NCI-H1417 (cell line): Measurements from ENCODE around the gene KANK2.

Experiments used
- DNase-seq, 3 experiments: peaks; one replicate each; lab custom pipeline; 2025; lab: John Stamatoyannopoulos, UW

KANK2 gene

DNA sequence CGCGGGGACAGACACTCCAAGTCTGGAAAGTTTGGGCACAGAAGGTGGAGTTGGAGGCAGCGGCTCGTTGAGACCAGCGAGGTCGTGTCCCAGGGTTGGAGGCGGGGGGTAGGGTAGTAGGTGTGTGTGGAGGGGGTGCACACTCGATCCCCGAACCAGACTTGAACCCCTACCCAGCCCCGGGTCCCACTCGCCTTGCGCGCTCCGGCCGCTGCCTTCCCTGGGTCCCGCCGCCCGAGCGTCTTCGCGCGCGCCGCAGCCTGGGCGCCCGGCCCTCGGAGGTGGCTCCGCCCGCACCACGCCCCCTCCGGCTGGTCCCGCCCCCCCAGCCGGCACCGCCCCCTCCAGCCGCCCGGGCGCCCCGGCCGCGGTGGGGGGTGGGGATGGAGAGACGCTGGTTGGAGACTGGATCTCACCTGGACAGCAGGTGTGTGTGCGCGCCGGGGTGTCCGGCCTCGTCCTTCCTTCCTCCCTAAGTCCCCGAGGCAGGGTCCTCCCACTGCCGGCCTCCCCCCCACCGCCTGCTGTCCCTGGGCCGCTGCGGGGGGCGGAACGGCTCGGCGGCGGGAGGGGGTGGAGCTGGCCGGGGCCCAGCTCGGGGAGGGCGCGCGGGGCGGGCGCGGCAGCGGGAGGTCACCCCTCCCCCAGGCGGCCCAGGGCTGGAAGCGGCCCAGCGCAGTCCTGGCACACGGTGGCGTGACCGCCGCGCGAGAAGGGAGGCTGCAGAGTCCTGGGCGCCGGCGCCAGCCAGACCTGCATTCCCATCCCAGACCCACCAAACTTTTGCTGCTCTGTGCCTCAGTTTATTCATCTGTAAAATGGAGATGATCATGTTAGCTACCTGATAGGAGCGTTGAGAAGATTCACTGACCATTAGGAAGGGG is at the start of gene KANK2:
TSS of gene KANK2 (minus strand) at position 255 of the 884 bp plus-strand sequence. CDS start 3,034 bp downstream, outside the sequence.
- peak; percentile 78 to 97 (median 97) for DNase-seq

GRCh38 chr19:11246941-11247340 is 49.6 kb upstream of the KANK2 start:
- DNase-seq, result no peak

GRCh38 chr19:11244846-11245589 is 47.7 kb upstream of the KANK2 start:
- DNase-seq, result no peak

- no peak for DNase-seq
These were observed 46.4 kb upstream of the KANK2 start for GRCh38 chr19:11243798-11244169.

GRCh38 chr19:11242864-11243797 is 45.8 kb upstream of the KANK2 start:
- peak; percentile 63 to 84 (median 65) for DNase-seq

- no peak for DNase-seq
These were observed 44.7 kb upstream of the KANK2 start for GRCh38 chr19:11242025-11242424.

DNA sequence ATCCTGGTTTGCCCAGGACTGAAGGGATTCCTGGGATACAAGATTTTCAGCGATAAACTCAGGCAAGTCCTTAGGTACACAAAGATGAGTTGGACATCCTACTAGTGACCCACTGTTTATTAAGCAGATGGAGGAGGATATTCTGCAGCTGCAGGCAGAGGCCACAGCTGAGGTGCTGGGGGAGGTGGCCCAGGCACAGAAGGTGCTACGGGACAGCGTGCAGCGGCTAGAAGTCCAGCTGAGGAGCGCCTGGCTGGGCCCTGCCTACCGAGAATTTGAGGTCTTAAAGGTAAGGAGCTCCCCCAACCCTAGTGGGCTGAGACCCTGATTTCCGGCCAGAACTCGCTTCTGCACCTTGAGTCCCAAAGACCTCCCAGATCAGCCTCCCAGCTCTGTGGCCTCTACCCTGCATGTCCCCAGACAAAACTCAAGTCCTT is 42.7 kb upstream of the KANK2 start:
- no peak for DNase-seq

DNA sequence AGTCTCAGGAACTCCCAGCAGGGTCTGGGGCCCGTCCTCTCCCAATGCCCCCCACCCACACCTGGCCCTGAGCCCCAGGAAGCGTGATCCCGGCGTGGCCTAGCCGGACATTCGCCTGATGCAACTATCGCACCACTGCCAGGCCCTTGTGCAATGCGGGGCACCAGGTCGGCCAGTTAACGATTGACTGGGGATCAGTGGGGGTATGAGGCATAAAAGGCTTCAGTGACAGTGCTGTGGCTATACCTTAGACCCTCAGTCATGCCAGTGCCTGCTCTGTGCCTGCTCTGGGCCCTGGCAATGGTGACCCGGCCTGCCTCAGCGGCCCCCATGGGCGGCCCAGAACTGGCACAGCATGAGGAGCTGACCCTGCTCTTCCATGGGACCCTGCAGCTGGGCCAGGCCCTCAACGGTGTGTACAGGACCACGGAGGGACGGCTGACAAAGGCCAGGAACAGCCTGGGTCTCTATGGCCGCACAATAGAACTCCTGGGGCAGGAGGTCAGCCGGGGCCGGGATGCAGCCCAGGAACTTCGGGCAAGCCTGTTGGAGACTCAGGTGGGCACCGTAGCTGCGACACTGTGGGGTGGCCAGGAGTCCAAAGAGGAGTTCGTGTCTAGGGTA is 42.1 kb upstream of the KANK2 start, which contains the start of gene ANGPTL8:
TSS of gene ANGPTL8 (plus strand) at position 243 of the 624 bp plus-strand sequence. CDS start at position 262, 19 bp downstream.
- no peak for DNase-seq

DNA sequence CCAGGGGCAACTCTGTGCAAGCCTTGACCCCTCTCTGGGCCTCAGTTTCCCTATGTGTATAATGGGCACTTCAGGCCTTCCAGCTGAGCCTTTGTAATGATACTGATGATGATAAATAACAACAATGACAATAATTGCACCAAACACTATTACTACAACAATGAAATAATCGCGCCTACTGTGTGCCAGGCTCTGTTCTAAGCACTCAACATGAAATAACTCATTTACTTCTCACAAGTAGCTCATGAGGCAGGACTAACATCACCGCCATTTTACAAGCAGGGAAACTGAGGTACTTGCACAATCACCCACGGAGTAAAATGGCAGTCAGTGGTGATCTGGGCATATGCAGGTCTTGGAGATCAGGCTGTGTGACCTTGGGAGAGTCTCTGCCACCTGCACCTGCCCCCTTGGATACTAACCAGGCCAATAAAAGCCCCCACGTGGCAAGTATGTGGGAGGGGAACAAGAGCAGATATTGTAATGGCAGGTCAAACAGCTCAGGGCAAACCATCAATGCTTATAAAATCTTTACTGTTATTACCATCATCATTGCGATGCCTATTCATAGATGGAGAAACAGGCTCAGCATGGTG is 41.5 kb upstream of the KANK2 start:
- no peak for DNase-seq

DNA sequence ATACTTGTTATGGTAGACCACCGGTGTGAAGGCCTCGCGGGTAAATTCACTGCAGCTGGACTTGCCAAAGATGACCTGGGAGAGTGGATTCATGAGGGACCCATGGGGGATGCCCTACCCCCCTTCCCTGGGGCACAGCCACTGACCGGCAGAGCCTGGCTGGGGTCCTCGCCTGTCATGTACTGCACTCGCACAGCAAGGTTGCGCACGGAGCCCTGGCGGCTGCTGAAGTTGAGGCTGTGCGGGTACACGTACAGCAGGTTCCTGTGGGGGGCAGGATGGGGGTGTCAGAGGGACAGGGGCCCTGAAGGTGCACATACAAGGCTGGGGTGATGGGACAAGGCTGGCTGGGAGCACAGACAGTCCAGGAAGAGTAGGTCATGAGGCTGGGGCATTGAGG is 40.7 kb upstream of the KANK2 start:
- no peak for DNase-seq

GRCh38 chr19:11237321-11237720 is 40.0 kb upstream of the KANK2 start:
- DNase-seq, result no peak

DNA sequence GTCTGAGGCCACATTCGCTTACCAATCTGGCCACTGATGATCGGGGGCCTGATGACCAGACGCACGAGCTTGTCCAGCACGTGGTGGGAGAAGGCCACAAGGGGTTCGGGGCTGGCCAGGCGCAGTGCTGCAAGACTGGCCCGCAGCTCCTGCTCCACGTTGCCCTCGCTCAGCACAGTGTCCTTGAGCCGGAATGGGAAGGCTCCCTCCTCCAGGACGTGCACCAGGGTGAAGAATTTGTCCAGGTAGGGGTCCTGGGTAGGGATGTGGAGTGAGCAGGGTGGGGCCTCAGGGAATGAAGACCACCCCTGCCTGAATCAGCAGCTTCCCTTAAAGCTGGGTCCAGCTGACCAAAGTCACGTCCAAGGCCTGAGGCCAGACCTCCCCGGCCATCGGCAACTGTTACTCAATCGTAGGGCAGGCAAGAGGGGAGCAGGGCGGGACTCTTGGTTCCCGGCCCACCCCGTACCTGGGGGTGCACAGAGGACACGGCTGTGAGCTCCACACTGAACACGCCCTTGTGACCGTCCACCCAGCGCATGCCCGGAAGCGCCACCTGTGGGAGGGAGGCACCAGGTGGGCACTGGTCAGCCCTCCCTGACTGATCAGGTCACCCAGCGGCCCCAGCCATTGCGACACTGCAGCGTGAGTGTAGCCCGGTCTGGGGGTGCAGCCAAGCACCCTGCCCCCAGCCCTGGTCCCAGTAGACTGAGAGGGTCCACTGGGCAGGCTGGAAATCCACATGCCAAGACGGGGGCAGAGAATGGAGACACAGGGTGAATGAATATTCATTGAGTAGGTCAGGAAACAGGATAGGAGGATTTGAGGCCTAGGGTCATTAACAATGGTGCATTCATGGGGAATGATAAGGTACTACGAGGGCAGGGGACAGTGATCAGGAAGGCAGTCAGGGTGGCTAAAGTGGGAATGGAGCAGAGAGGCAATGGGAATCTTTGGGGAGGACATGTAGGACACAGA is 39.3 kb upstream of the KANK2 start:
- no peak for DNase-seq

- DNase-seq, result no peak
These were observed 37.2 kb upstream of the KANK2 start for GRCh38 chr19:11234486-11235075.

DNA sequence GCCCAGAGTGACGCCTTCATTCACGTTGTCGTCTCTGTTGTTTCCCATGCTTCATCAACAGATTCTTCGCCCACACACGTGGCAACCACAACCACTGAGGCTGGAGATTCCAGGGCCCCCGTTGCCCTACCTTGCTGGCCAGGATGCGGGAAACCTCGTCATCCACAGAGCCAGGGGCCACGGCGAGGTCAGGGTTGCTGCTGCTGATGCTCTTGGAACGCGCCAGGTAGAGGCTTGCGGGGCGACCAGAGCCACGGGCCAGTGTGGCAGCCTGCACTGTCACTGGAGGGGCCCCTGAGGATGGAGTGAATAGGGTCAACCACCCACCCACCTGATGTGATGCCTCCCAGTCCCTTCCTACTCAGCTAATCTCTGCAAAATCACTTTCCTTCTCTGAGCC is 35.7 kb upstream of the KANK2 start:
- no peak for DNase-seq

DNA sequence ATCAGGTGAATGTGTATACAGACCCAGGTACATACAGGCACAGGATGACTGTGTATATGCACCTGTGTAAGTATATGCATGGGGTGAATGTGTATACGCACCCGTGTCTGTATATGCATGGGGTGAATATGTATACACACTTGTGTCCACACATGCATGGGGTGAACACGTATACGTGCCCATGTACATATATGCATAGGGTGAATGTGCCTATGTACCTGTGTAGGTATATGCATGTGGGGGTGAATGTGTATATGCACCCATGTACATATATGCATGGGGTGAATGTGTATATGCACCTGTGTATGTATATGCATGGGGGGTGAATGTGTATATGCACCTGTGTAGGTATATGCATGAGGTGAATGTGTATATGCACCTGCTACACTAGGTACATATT is 35.2 kb upstream of the KANK2 start:
- DNase-seq, result no peak

GRCh38 chr19:11230621-11231386 is 33.5 kb upstream of the KANK2 start:
- DNase-seq, result no peak

GRCh38 chr19:11227195-11227886 is 30.0 kb upstream of the KANK2 start:
- no peak for DNase-seq

DNA sequence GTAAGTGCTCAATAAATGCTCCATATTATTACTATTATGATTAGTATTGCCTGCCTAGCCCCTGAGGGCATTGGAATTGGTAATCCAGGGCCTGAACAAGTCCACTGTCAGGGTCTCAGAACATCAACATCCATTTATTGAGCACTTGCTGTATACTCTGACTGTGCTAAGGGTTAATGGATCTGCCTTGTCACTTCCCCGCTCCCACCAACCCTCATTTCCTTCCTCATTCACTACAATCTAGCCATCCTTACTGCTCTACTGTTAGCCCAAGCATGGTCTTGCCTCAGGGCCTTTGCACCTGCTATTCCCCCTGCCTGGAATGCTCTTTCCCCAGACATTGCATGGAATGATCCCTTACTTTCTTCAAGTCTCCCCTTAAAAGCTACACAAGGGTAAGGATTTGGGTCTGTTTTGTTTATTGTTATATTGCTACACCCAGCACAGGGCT is 29.4 kb upstream of the KANK2 start:
- no peak for DNase-seq
